ENCODE results near the gene FBXW9. TPM values are rescaled to one million over a fixed set of nuclear protein-coding genes. Genes with fewer than 3 reads are reported as not detected.
"Not testable (repeated sequence)": the region's sequence is repeated elsewhere in the genome, so short reads cannot be mapped to it uniquely, and the experiment has no call there.

Gene FBXW9
- total RNA-seq, 1 donor from 2014 or later = 8.8 TPM

- Mint-ChIP-seq H3K27me3 (ENCODE audit: low read depth) (no peaks in the 10 kb centered on the region), H3K4me1 (ENCODE audit: low read depth) (no peaks in the 10 kb centered on the region), H3K27ac (no peak overlapping the region), H3K9me3 (no peaks in the 10 kb centered on the region), H3K4me3 (ENCODE audit: low read depth) (no peak overlapping the region), H3K36me3 (ENCODE audit: low read depth) (no peaks in the 10 kb centered on the region)
- intact Hi-C loops (cut with micrococcal nuclease) = no loop called here
- no peak for DNase-seq (ENCODE audit: low spot score)
Measured at GRCh38 chr19:12689581-12690216, 6.7 kb downstream of the FBXW9 start.

GRCh38 chr19:12689012-12689411, 7.4 kb downstream of the FBXW9 start:
- H3K27me3 Mint-ChIP-seq (ENCODE audit: low read depth) = no peaks in the 10 kb centered on the region
- no peak overlapping the region for H3K27ac Mint-ChIP-seq
- no peaks in the 10 kb centered on the region for H3K9me3 Mint-ChIP-seq
- H3K4me1 Mint-ChIP-seq (ENCODE audit: low read depth) = no peaks in the 10 kb centered on the region
- H3K4me3 Mint-ChIP-seq (ENCODE audit: low read depth) = no peak overlapping the region
- intact Hi-C loops (cut with micrococcal nuclease) = no loop called here
- no peaks in the 10 kb centered on the region for H3K36me3 Mint-ChIP-seq (ENCODE audit: low read depth)
- DNase-seq (ENCODE audit: low spot score) = no peak

- intact Hi-C loops (cut with micrococcal nuclease) = no loop called here
- Mint-ChIP-seq H3K4me1 (ENCODE audit: low read depth) (no peaks in the 10 kb centered on the region), H3K27ac (no peak within 1 kb of the TSS)
Measured at GRCh38 chr19:12687496-12688196, 8.8 kb downstream of the FBXW9 start, which contains the start of gene GNG14. TSS of gene GNG14 (plus strand) at chr19:12687998. CDS start at chr19:12688049, 51 bp downstream.

GRCh38 chr19:12685831-12686230, 10.6 kb downstream of the FBXW9 start:
- no peak overlapping the region for H3K27ac Mint-ChIP-seq
- intact Hi-C loops (cut with micrococcal nuclease) = no loop called here

More at GRCh38 chr19:12687496-12688196, 8.8 kb downstream of the FBXW9 start, which contains the start of gene GNG14:
- H3K4me3 Mint-ChIP-seq (ENCODE audit: low read depth) = no peak within 1 kb of the TSS
- no peaks in the 10 kb centered on the region for H3K27me3 Mint-ChIP-seq (ENCODE audit: low read depth)
- H3K9me3 Mint-ChIP-seq = no peaks in the 10 kb centered on the region
- no peak for DNase-seq (ENCODE audit: low spot score)
- no peaks in the 10 kb centered on the region for H3K36me3 Mint-ChIP-seq (ENCODE audit: low read depth)

GRCh38 chr19:12681074-12681987, 15.1 kb downstream of the FBXW9 start, which contains the start of gene DHPS:
TSS of gene DHPS (minus strand) at chr19:12681880. CDS start at chr19:12681766, 114 bp downstream.
- H3K9me3 Mint-ChIP-seq = no peaks in the 10 kb centered on the region
- H3K36me3 Mint-ChIP-seq (ENCODE audit: low read depth) = peaks cover 35% of the 10 kb centered on the region
- intact Hi-C loops (cut with micrococcal nuclease) = loop anchor here (1.0 to 5.0 kb wide), 7 partner anchors 12 to 166 kb away; partner anchors contain the start of genes FBXW9, JUNB, ZNF490 and ZNF791
- peak within 1 kb of the TSS; percentile 88 for H3K27ac Mint-ChIP-seq
- H3K4me1 Mint-ChIP-seq (ENCODE audit: low read depth) = peaks cover 8% of the 10 kb centered on the region
- peak; percentile 89 for DNase-seq (ENCODE audit: low spot score)
- peak within 1 kb of the TSS; percentile 99 for H3K4me3 Mint-ChIP-seq (ENCODE audit: low read depth)
- H3K27me3 Mint-ChIP-seq (ENCODE audit: low read depth) = no peaks in the 10 kb centered on the region

More at GRCh38 chr19:12685831-12686230, 10.6 kb downstream of the FBXW9 start:
- DNase-seq (ENCODE audit: low spot score) = no peak
- Mint-ChIP-seq H3K27me3 (ENCODE audit: low read depth) (no peaks in the 10 kb centered on the region), H3K4me1 (ENCODE audit: low read depth) (peaks cover 4% of the 10 kb centered on the region), H3K4me3 (ENCODE audit: low read depth) (no peak overlapping the region), H3K36me3 (ENCODE audit: low read depth) (peaks cover 5% of the 10 kb centered on the region), H3K9me3 (no peaks in the 10 kb centered on the region)

GRCh38 chr19:12680034-12680433, 16.4 kb downstream of the FBXW9 start:
- Mint-ChIP-seq H3K27me3 (ENCODE audit: low read depth) (no peaks in the 10 kb centered on the region), H3K27ac (no peak overlapping the region), H3K4me3 (ENCODE audit: low read depth) (peak overlapping the region; percentile 99), H3K36me3 (ENCODE audit: low read depth) (peaks cover 48% of the 10 kb centered on the region), H3K4me1 (ENCODE audit: low read depth) (peaks cover 8% of the 10 kb centered on the region), H3K9me3 (no peaks in the 10 kb centered on the region)
- intact Hi-C loops (cut with micrococcal nuclease) = loop anchor here (2.0 to 5.0 kb wide), 5 partner anchors 17 to 167 kb away; partner anchors contain the start of genes FBXW9, JUNB, ZNF490 and ZNF791
- DNase-seq (ENCODE audit: low spot score) = no peak

- DNase-seq (ENCODE audit: low spot score); H3K27ac Mint-ChIP-seq; H3K9me3 Mint-ChIP-seq; H3K4me1 Mint-ChIP-seq (ENCODE audit: low read depth); H3K4me3 Mint-ChIP-seq (ENCODE audit: low read depth); intact Hi-C loops (cut with micrococcal nuclease); H3K27me3 Mint-ChIP-seq (ENCODE audit: low read depth): not testable (repeated sequence)
- peaks cover 67% of the 10 kb centered on the region for H3K36me3 Mint-ChIP-seq (ENCODE audit: low read depth)
Measured at GRCh38 chr19:12678039-12678438, 18.4 kb downstream of the FBXW9 start.

- Mint-ChIP-seq H3K27me3 (ENCODE audit: low read depth) (no peaks in the 10 kb centered on the region), H3K4me3 (ENCODE audit: low read depth) (no peak overlapping the region), H3K4me1 (ENCODE audit: low read depth) (peaks cover 10% of the 10 kb centered on the region), H3K27ac (no peak overlapping the region), H3K36me3 (ENCODE audit: low read depth) (peaks cover 74% of the 10 kb centered on the region), H3K9me3 (no peaks in the 10 kb centered on the region)
- intact Hi-C loops (cut with micrococcal nuclease) = loop anchor here (1.0 kb wide), 1 partner anchor 37 kb away; no protein-coding TSS in a partner anchor
- no peak for DNase-seq (ENCODE audit: low spot score)
Measured at GRCh38 chr19:12676928-12677327, 19.5 kb downstream of the FBXW9 start.

GRCh38 chr19:12676384-12676792, 20.0 kb downstream of the FBXW9 start:
- Mint-ChIP-seq H3K9me3 (no peaks in the 10 kb centered on the region), H3K4me3 (ENCODE audit: low read depth) (no peak overlapping the region), H3K27me3 (ENCODE audit: low read depth) (no peaks in the 10 kb centered on the region), H3K4me1 (ENCODE audit: low read depth) (peaks cover 12% of the 10 kb centered on the region), H3K27ac (no peak overlapping the region), H3K36me3 (ENCODE audit: low read depth) (peaks cover 77% of the 10 kb centered on the region)
- intact Hi-C loops (cut with micrococcal nuclease) = loop anchor here (1.0 kb wide), 1 partner anchor 36 kb away; no protein-coding TSS in a partner anchor
- peak; percentile 78 for DNase-seq (ENCODE audit: low spot score)

- DNase-seq (ENCODE audit: low spot score) = no peak
- intact Hi-C loops (cut with micrococcal nuclease) = loop anchor here (1.0 kb wide), 1 partner anchor 36 kb away; no protein-coding TSS in a partner anchor
- peaks cover 73% of the 10 kb centered on the region for H3K36me3 Mint-ChIP-seq (ENCODE audit: low read depth)
Measured at GRCh38 chr19:12675940-12676339, 20.5 kb downstream of the FBXW9 start.

GRCh38 chr19:12675399-12675798, 21.0 kb downstream of the FBXW9 start:
- peaks cover 11% of the 10 kb centered on the region for H3K4me1 Mint-ChIP-seq (ENCODE audit: low read depth)

More at GRCh38 chr19:12675940-12676339, 20.5 kb downstream of the FBXW9 start:
- Mint-ChIP-seq H3K4me1 (ENCODE audit: low read depth) (peaks cover 9% of the 10 kb centered on the region), H3K4me3 (ENCODE audit: low read depth) (no peak overlapping the region), H3K27ac (no peak overlapping the region), H3K27me3 (ENCODE audit: low read depth) (no peaks in the 10 kb centered on the region), H3K9me3 (no peaks in the 10 kb centered on the region)

GRCh38 chr19:12672744-12673143, 23.7 kb downstream of the FBXW9 start:
- DNase-seq (ENCODE audit: low spot score) = no peak
- Mint-ChIP-seq H3K9me3 (no peaks in the 10 kb centered on the region), H3K4me3 (ENCODE audit: low read depth) (no peak overlapping the region), H3K27ac (no peak overlapping the region), H3K27me3 (ENCODE audit: low read depth) (no peaks in the 10 kb centered on the region), H3K36me3 (ENCODE audit: low read depth) (peaks cover 63% of the 10 kb centered on the region), H3K4me1 (ENCODE audit: low read depth) (peaks cover 19% of the 10 kb centered on the region)
- intact Hi-C loops (cut with micrococcal nuclease) = loop anchor here (1.0 kb wide), 1 partner anchor 108 kb away; no protein-coding TSS in a partner anchor

More at GRCh38 chr19:12675399-12675798, 21.0 kb downstream of the FBXW9 start:
- Mint-ChIP-seq H3K4me3 (ENCODE audit: low read depth) (no peak overlapping the region), H3K27ac (no peak overlapping the region), H3K9me3 (no peaks in the 10 kb centered on the region), H3K36me3 (ENCODE audit: low read depth) (peaks cover 75% of the 10 kb centered on the region), H3K27me3 (ENCODE audit: low read depth) (no peaks in the 10 kb centered on the region)
- DNase-seq (ENCODE audit: low spot score) = no peak
- intact Hi-C loops (cut with micrococcal nuclease) = no loop called here

All from activated T-helper 2 cell treated with anti-CD3 and anti-CD28 coated beads, Interferon-gamma antibody, Interleukin-2, Interleukin-4, amounts not matched to agents 10 μg/mL and 5 μg/mL and 100 μg/mL, durations not matched to agents 14 hours and 24 hours and 36 hours (primary cell).